Measurements from ENCODE around the gene COL6A3. TPM values are rescaled to one million over a fixed set of nuclear protein-coding genes. Genes with fewer than 3 reads are reported as not detected.

COL6A3 gene
- total and polyA plus RNA-seq, 2 donors (not counting 1 experiment from before 2014, with no cell fraction given): 316 to 1,525 TPM

DNA sequence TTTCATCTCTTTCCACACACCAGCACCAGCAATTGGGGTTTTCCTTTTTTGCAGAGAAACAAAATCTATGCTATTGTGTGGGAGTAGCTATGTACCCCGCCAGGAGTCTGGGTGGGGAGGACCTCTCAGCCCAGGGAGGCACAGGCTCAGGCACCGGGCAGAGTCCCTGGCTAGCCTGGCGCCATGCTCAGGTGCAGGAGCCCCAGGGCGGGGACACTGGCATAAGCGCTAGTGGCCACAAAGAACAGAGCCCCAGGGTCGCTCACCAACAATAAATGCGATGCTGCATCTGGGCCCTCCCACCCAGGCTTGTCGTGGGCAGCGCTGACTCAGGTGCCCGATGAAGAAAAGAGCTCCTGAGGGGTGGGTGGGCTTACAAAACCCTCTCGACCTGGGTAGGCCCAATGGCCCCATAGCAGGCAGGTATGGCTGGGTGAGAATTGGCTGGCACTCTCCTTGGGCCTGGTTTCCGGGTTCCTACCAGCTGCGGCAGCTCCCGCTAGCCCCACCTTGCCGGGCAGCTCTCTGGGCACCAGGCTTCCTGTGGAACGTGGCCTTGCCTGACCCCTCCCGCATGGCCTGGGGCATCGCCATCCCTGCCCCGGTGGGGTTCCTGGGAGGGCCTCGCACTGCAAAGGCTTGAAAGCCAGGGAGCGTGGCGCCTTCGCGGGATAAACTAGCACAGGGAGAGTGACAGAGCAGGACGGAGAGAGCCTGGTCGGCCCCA is 31.8 kb upstream of the COL6A3 start:
- no peaks in the 10 kb centered on the region for H3K9me3 ChIP-seq (ENCODE audit: control insufficient read depth, insufficient read depth, low read depth, low read length)
- no peaks in the 10 kb centered on the region for H4K20me1 ChIP-seq (ENCODE audit: control insufficient read depth, extremely low read depth, insufficient read depth, low read length)
- H3K27me3 ChIP-seq (ENCODE audit: control insufficient read depth, insufficient read depth, low read length): no peaks in the 10 kb centered on the region
- no peak overlapping the region for H2AFZ ChIP-seq (ENCODE audit: low read length)
- no peak for DNase-seq (ENCODE audit: low read depth in 2 of 2)
- no peak overlapping the region for H3K4me3 ChIP-seq (replicated peaks in 1 of 4; ENCODE audit: control extremely low read depth in 1 of 4, insufficient read depth in 1 of 4, low read depth in 3 of 4, low read length in 4 of 4)
- H3K4me2 ChIP-seq (ENCODE audit: extremely low read depth, insufficient read depth, low read length): no peak overlapping the region
- H3K9ac ChIP-seq (ENCODE audit: insufficient read depth, low read length): no peak overlapping the region
- peaks cover 12% of the 10 kb centered on the region for H3K4me1 ChIP-seq (ENCODE audit: control insufficient read depth, extremely low read depth, insufficient read depth, low read length)
- no peaks in the 10 kb centered on the region for H3K79me2 ChIP-seq (ENCODE audit: control insufficient read depth, insufficient read depth, low read length)
- H3K36me3 ChIP-seq (ENCODE audit: control insufficient read depth, insufficient read depth, low read length): no peaks in the 10 kb centered on the region
- TF ChIP-seq, protein P1, sequence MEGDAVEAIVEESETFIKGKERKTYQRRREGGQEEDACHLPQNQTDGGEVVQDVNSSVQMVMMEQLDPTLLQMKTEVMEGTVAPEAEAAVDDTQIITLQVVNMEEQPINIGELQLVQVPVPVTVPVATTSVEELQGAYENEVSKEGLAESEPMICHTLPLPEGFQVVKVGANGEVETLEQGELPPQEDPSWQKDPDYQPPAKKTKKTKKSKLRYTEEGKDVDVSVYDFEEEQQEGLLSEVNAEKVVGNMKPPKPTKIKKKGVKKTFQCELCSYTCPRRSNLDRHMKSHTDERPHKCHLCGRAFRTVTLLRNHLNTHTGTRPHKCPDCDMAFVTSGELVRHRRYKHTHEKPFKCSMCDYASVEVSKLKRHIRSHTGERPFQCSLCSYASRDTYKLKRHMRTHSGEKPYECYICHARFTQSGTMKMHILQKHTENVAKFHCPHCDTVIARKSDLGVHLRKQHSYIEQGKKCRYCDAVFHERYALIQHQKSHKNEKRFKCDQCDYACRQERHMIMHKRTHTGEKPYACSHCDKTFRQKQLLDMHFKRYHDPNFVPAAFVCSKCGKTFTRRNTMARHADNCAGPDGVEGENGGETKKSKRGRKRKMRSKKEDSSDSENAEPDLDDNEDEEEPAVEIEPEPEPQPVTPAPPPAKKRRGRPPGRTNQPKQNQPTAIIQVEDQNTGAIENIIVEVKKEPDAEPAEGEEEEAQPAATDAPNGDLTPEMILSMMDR (conservative IDR thresholded peaks at IDR 0.05 in 1 of 2, IDR thresholded peaks at IDR 0.05 in 1 of 2; ENCODE audit: low read depth in 1 of 2, low read length in 2 of 2): no peak
- TF ChIP-seq EZH2 (IDR thresholded peaks at IDR 0.05; ENCODE audit: low read length, missing control alignments): no peak
- H3K27ac ChIP-seq (ENCODE audit: insufficient read depth, low read length): no peak overlapping the region

DNA sequence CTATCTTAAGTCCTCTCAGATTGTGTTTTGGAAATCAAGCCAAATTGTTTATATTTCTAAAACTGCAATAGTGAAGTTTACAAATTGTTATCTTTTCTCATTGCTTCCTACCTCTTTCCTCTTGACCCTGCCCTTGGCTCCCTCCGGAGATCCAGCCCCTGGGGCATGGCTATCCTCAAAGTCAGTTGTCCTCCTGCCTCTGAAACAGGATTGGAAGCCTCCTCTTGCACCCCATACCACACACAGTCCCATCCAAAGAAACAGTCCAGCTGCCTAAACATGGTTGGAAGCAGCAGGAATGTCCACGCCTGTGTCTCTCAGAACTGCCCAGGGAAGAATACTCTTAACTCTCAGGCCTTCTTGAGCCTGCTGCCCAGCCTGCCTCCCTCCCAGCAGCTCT is 30.1 kb upstream of the COL6A3 start:
- DNase-seq (ENCODE audit: low read depth in 2 of 2): no peak
- no peaks in the 10 kb centered on the region for H4K20me1 ChIP-seq (ENCODE audit: control insufficient read depth, extremely low read depth, insufficient read depth, low read length)
- H3K9me3 ChIP-seq (ENCODE audit: control insufficient read depth, insufficient read depth, low read depth, low read length): no peaks in the 10 kb centered on the region
- no peak overlapping the region for H3K27ac ChIP-seq (ENCODE audit: insufficient read depth, low read length)
- TF ChIP-seq, protein P1 (conservative IDR thresholded peaks at IDR 0.05 in 1 of 2, IDR thresholded peaks at IDR 0.05 in 1 of 2; ENCODE audit: low read depth in 1 of 2, low read length in 2 of 2): no peak
- no peak for TF ChIP-seq EZH2 (IDR thresholded peaks at IDR 0.05; ENCODE audit: low read length, missing control alignments)
- H3K9ac ChIP-seq (ENCODE audit: insufficient read depth, low read length): no peak overlapping the region
- H3K4me1 ChIP-seq (ENCODE audit: control insufficient read depth, extremely low read depth, insufficient read depth, low read length): peaks cover 9% of the 10 kb centered on the region
- H3K27me3 ChIP-seq (ENCODE audit: control insufficient read depth, insufficient read depth, low read length): no peaks in the 10 kb centered on the region
- H3K79me2 ChIP-seq (ENCODE audit: control insufficient read depth, insufficient read depth, low read length): no peaks in the 10 kb centered on the region
- no peak overlapping the region for H3K4me2 ChIP-seq (ENCODE audit: extremely low read depth, insufficient read depth, low read length)
- H3K36me3 ChIP-seq (ENCODE audit: control insufficient read depth, insufficient read depth, low read length): no peaks in the 10 kb centered on the region
- H2AFZ ChIP-seq (ENCODE audit: low read length): no peak overlapping the region
- H3K4me3 ChIP-seq (replicated peaks in 1 of 4; ENCODE audit: control extremely low read depth in 1 of 4, insufficient read depth in 1 of 4, low read depth in 3 of 4, low read length in 4 of 4): no peak overlapping the region

DNA sequence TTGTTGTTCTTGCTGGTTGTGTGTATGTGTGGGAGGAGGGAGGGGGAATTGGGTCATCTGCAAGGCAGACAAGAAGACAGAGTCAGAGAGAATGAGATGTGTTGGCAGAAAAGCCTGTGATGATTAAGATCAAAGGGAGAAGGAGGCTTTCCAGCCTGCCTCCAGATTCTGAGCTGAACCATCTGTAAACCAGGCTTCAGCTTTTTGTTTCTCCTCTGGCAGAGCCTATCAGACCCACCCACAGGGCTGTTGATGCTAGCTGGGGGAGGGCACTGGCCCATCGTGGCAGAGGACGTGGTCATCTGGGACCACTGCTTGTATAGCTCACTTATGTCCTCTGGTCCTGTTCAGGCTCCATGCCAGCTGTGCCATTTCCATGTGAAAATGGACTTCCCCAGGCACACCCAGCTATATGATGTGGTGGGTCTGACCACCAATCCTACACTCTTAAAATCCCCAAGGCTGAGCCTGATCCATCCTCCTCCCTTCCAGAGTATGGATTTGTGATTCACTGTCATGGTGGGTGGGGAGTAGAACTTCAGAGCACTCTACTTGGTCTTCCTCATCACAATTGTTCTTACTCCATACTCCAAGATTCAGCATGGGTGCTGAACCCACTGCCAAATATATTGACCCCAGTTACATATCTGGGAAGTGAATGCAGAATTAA is 27.8 kb upstream of the COL6A3 start:
- Histone ChIP-seq H3K4me2 (ENCODE audit: extremely low read depth, insufficient read depth, low read length) (peak overlapping the region; percentile 64), H3K27ac (ENCODE audit: insufficient read depth, low read length) (peak overlapping the region; percentile 56), H3K4me3 (replicated peaks in 1 of 4; ENCODE audit: control extremely low read depth in 1 of 4, insufficient read depth in 1 of 4, low read depth in 3 of 4, low read length in 4 of 4) (no peak overlapping the region)

More for the DNA sequence above, 27.8 kb upstream of the COL6A3 start:
- Histone ChIP-seq H3K9me3 (ENCODE audit: control insufficient read depth, insufficient read depth, low read depth, low read length) (no peaks in the 10 kb centered on the region), H3K79me2 (ENCODE audit: control insufficient read depth, insufficient read depth, low read length) (no peaks in the 10 kb centered on the region), H3K9ac (ENCODE audit: insufficient read depth, low read length) (no peak overlapping the region), H3K27me3 (ENCODE audit: control insufficient read depth, insufficient read depth, low read length) (no peaks in the 10 kb centered on the region), H3K36me3 (ENCODE audit: control insufficient read depth, insufficient read depth, low read length) (no peaks in the 10 kb centered on the region), H2AFZ (ENCODE audit: low read length) (no peak overlapping the region), H3K4me1 (ENCODE audit: control insufficient read depth, extremely low read depth, insufficient read depth, low read length) (peaks cover 9% of the 10 kb centered on the region), H4K20me1 (ENCODE audit: control insufficient read depth, extremely low read depth, insufficient read depth, low read length) (no peaks in the 10 kb centered on the region)
- peak; percentile 88 for DNase-seq (ENCODE audit: low read depth in 2 of 2)
- no peak for TF ChIP-seq EZH2 (IDR thresholded peaks at IDR 0.05; ENCODE audit: low read length, missing control alignments)
- TF ChIP-seq, protein P1 (conservative IDR thresholded peaks at IDR 0.05 in 1 of 2, IDR thresholded peaks at IDR 0.05 in 1 of 2; ENCODE audit: low read depth in 1 of 2, low read length in 2 of 2): no peak
